ENCODE data around the gene NCBP3. TPM values are rescaled to one million over a fixed set of nuclear protein-coding genes. Genes with fewer than 3 reads are reported as not detected.

Gene NCBP3
- total and polyA plus RNA-seq, 8 donors, result 13.7 to 34.2 (median 15.4) TPM

DNA sequence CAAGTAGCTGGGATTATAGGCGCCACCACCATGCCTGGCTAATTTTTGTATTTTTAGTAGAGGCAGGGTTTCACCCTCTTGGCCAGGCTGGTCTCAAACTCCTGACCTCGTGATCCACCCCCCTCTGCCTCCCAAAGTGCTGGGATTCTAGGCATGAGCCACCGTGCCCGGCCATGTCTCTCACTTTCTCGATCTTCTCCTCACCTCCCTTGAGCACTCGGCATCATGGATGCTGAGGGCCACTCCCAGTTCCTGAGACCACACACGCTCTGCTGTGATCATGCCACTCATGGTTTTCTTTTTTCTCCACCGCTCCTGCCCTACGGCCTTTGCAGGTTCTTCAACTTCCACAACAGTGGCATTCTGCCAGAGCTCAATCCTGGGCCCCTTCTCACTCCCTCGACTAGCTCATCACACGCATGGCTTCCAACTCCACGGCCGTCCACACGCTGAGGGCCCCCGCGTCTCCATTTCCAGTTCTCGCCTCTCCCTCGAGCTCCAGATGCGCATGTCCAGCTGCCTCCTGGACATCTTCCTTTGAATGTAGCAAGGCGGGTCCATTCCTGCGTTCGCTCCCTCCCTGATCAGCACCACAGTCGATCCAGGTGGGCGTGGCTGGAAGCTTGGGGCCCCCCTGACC is 5.5 kb upstream of the NCBP3 start:
- Histone ChIP-seq H3K9me3 (no peaks in the 10 kb centered on the region), H3K4me1 (no peaks in the 10 kb centered on the region), H3K36me3 (no peaks in the 10 kb centered on the region), H3K4me3 (no peak overlapping the region), H3K27me3 (no peaks in the 10 kb centered on the region), H3K27ac (no peak overlapping the region)
- intact Hi-C loops (cut with DNase I), result no loop called here
- TF ChIP-seq, protein P1, sequence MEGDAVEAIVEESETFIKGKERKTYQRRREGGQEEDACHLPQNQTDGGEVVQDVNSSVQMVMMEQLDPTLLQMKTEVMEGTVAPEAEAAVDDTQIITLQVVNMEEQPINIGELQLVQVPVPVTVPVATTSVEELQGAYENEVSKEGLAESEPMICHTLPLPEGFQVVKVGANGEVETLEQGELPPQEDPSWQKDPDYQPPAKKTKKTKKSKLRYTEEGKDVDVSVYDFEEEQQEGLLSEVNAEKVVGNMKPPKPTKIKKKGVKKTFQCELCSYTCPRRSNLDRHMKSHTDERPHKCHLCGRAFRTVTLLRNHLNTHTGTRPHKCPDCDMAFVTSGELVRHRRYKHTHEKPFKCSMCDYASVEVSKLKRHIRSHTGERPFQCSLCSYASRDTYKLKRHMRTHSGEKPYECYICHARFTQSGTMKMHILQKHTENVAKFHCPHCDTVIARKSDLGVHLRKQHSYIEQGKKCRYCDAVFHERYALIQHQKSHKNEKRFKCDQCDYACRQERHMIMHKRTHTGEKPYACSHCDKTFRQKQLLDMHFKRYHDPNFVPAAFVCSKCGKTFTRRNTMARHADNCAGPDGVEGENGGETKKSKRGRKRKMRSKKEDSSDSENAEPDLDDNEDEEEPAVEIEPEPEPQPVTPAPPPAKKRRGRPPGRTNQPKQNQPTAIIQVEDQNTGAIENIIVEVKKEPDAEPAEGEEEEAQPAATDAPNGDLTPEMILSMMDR (IDR thresholded peaks at IDR 0.05), result no peak
- FAIRE-seq, result no peak
- DNase-seq, result no peak
- WGBS, 2 donors, result 80 to 82% methylated on average over 24 of the region's 24 CpGs
- no peak for ATAC-seq

DNA sequence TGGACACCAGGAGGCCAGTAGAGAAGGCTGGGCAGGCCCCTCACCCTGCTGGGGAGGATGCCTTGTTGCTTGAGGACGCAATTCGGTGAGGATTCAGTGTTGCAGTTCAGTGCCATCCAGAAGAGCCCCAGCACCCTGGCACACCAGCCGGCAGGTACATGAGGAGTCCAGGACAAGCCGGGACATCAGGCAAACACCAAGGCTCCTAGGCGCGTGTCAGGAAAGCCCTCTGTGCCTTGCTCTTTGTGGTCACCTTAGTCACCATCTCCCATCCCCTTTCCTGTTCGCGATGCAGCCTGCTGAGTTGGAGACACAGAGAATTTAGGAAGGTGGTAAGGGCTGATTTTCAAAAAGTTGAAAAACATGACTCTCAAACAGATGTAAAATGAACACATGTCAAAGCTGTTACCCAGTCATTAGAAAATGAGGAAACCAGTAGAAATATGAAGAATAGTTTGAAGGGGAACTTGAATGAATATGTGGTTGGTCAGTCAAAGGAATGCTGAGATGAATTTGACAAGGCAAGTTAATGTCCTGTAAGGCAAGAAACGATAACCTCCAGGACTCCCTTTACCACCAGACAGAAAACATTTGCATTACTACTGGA is 2.3 kb upstream of the NCBP3 start:
- ATAC-seq, result no peak
- FAIRE-seq, result no peak
- DNase-seq, result no peak
- Histone ChIP-seq H3K27ac (no peak overlapping the region), H3K4me3 (no peak overlapping the region), H3K36me3 (no peaks in the 10 kb centered on the region), H3K27me3 (no peaks in the 10 kb centered on the region), H3K4me1 (peaks cover 0 to 12% (median 3%) of the 10 kb centered on the region in 3 donors), H3K9me3 (no peaks in the 10 kb centered on the region)
- TF ChIP-seq, protein P1 (IDR thresholded peaks at IDR 0.05), result no peak
- 80 to 87% methylated on average over 9 of the region's 9 CpGs for WGBS, 2 donors
- intact Hi-C loops (cut with DNase I), result no loop called here

DNA sequence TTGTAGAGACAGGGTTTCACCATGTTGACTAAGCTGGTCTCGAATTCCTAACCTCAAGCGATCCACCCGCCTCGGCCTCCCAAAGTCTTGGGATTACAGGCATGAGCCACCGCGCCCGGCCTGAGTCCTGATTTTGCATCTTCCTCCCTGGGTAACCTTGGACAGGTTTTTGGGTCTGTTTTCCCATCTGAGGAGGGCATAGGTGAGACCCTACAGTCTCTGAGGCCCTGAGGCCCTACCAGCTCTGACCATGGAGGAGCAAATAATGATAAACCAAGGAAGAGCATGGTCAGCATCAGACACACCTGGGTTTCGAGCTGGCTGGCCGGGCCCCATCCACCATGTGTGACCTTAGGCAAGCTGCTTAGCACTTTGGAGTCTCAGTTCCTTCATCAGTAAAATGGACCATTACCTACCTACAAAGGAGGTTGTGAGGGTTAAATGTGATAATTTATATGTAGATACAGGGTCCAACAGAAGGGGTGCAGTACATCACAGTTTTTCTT is 1.2 kb upstream of the NCBP3 start:
- no peak for ATAC-seq
- TF ChIP-seq, protein P1 (IDR thresholded peaks at IDR 0.05), result no peak
- H3K4me1 ChIP-seq, result peaks cover 0 to 12% (median 3%) of the 10 kb centered on the region in 3 donors
- no peaks in the 10 kb centered on the region for H3K9me3 ChIP-seq
- H3K27ac ChIP-seq, result no peak overlapping the region
- no peaks in the 10 kb centered on the region for H3K27me3 ChIP-seq
- no peak overlapping the region for H3K4me3 ChIP-seq
- H3K36me3 ChIP-seq, result no peaks in the 10 kb centered on the region
- intact Hi-C loops (cut with DNase I), result no loop called here
- no peak for FAIRE-seq
- 81 to 82% methylated on average over 9 of the region's 9 CpGs for WGBS, 2 donors
- DNase-seq, result no peak

DNA sequence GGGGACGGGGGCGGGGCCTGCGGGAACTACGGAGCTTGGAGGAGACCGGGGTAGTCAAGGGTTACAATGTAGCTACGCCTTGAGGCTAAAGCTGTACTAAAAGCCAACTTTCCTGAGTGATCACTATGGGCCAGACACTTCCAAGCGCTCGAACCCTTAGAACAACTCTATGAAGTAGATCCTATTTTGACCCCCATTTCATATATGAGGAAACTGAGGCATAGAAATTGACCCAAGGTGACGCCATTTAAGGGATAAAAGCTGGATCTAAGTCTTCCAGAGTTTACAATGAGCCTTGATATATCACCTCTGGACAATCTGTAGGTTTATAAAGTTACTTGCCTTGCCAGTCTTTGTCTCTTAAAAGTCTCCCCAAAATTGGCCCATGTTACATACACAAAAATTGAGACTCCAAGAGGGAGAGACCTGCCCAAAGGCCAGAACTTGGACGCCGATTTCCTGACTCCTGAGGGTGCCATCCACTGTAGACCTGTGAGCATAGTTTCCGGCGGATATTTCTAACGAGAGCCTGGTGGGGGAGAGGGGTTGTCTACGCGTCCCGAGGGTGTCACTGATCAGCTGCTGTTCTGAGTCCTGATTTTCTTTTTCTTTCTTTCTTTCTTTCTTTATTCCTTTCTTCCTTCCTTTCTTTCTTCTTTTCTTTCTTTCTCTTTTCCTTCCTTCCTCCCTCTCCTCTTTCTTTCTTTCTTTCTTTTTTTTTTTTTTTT is 555 bp upstream of the NCBP3 start:
- ATAC-seq, result no peak
- Histone ChIP-seq H3K27me3 (no peaks in the 10 kb centered on the region), H3K36me3 (peaks cover 0 to 5% (median 0%) of the 10 kb centered on the region in 3 donors), H3K27ac (no peak overlapping the region), H3K4me3 (peak overlapping the region in 2 of 4 donors; percentile 90 to 94), H3K4me1 (peaks cover 0 to 12% (median 3%) of the 10 kb centered on the region in 3 donors), H3K9me3 (no peaks in the 10 kb centered on the region)
- no peak for FAIRE-seq
- TF ChIP-seq, protein P1 (IDR thresholded peaks at IDR 0.05), result no peak
- 39 to 42% methylated on average over 17 of the region's 17 CpGs for WGBS, 2 donors
- no peak for DNase-seq
- intact Hi-C loops (cut with DNase I), result no loop called here
